Activated CD4-positive, alpha-beta T cell treated with anti-CD3 and anti-CD28 coated beads for 36 hours (primary cell): ENCODE measurements around the gene ALAS1. TPM values are rescaled to one million over a fixed set of nuclear protein-coding genes. Genes with fewer than 3 reads are reported as not detected.
A peak's percentile ranks its signal among the peaks of the same experiment; 100 is the strongest.

Experiments used
- ATAC-seq: fragments of 200-7000 bp; cut with Tn5 transposase; one replicate; pipeline ENCODE4 v1.10.0; 2021; ENCODE audit warnings: mild to moderate bottlenecking, moderate library complexity
- CTCF ChIA-PET: fragments of 350-600 bp; sonication (Branson Sonifier 250); formaldehyde crosslinking; loops from one replicate; lab custom pipeline; 2021; ENCODE audit warnings: antibody characterized with exemption; lab: Charles Lee
- POLR2A ChIA-PET: fragments of 350-600 bp; sonication (Branson Sonifier 250); formaldehyde crosslinking; loops from one replicate; lab custom pipeline; 2021; ENCODE audit warnings: antibody characterized with exemption, inconsistent platforms; lab: Charles Lee
- DNase-seq: peaks from one replicate; pipeline ENCODE4 v3.0.0-alpha.2; 2020
- H3K27ac Mint-ChIP-seq: one replicate; pipeline ENCODE4 v1.8.0; 2021; ENCODE audit warnings: mixed read lengths
- H3K27me3 Mint-ChIP-seq: one replicate; pipeline ENCODE4 v1.8.0; 2021; ENCODE audit warnings: mixed read lengths
- H3K36me3 Mint-ChIP-seq: one replicate; pipeline ENCODE4 v1.8.0; 2021; ENCODE audit warnings: low read depth, mixed read lengths
- H3K4me1 Mint-ChIP-seq: one replicate; pipeline ENCODE4 v1.8.0; 2021; ENCODE audit warnings: mixed read lengths
- H3K4me3 Mint-ChIP-seq: one replicate; pipeline ENCODE4 v1.8.0; 2021; ENCODE audit warnings: mild to moderate bottlenecking, moderate library complexity, mixed read lengths
- H3K9me3 Mint-ChIP-seq: one replicate; pipeline ENCODE4 v1.8.0; 2021; ENCODE audit warnings: low read depth, mixed read lengths
- intact Hi-C, 2 experiments: fragments of 100-400 bp; cut with DNase I in 1 of 2; cut with micrococcal nuclease in 1 of 2; formaldehyde crosslinking; loops; one replicate each; pipeline versions ENCODE4 v1.14.2 to v1.15.1; 2022 to 2024; cut with DNase I, micrococcal nuclease
- total RNA-seq, 2 experiments: library from RNA; stranded (reverse); gene quantifications; one replicate each; pipeline ENCODE4 v1.2.3, GENCODE V29; 2021

The ALAS1 gene
- total RNA-seq, 2 experiments from 2014 or later, result 52.8 to 68.7 TPM

- CTCF ChIA-PET, result interaction anchor here (0.9 to 12.5 kb wide), 3 partner anchors 8 to 30 kb away, joined by 3 to 120 read pairs (median 3); no protein-coding TSS in a partner anchor
- Mint-ChIP-seq H3K36me3 (peaks cover 65% of the 10 kb centered on the region), H3K4me1 (peaks cover 4% of the 10 kb centered on the region), H3K27me3 (no peaks in the 10 kb centered on the region), H3K27ac (no peak overlapping the region), H3K4me3 (no peak overlapping the region), H3K9me3 (no peaks in the 10 kb centered on the region)
- DNase-seq, result no peak
- POLR2A ChIA-PET, result interaction anchor here (0.5 kb wide), 1 partner anchor 16 kb away, joined by 3 read pairs; no protein-coding TSS in a partner anchor
- intact Hi-C loops, result no loop called here
- no peak for ATAC-seq
These were observed 13.4 kb downstream of the ALAS1 start for GRCh38 chr3:52211268-52211891.

- Mint-ChIP-seq H3K36me3 (peaks cover 59% of the 10 kb centered on the region), H3K9me3 (no peaks in the 10 kb centered on the region), H3K4me1 (peaks cover 21% of the 10 kb centered on the region), H3K27me3 (no peaks in the 10 kb centered on the region), H3K27ac (no peak overlapping the region), H3K4me3 (no peak overlapping the region)
- ATAC-seq, result no peak
- ChIA-PET CTCF (interaction anchor here (1.6 to 2.1 kb wide), 2 partner anchors 8 to 126 kb away, joined by 4 to 9 read pairs; no protein-coding TSS in a partner anchor), POLR2A (no interaction called here)
- DNase-seq, result no peak
- intact Hi-C loops, result no loop called here
These were observed 15.0 kb downstream of the ALAS1 start for GRCh38 chr3:52213005-52213404.

GRCh38 chr3:52213901-52214300 lies 15.9 kb downstream of the ALAS1 start:
- no peak overlapping the region for H3K27ac Mint-ChIP-seq
- no peak overlapping the region for H3K4me3 Mint-ChIP-seq
- ATAC-seq (no peak), DNase-seq (no peak)
- H3K36me3 Mint-ChIP-seq, result peaks cover 54% of the 10 kb centered on the region
- peaks cover 29% of the 10 kb centered on the region for H3K4me1 Mint-ChIP-seq
- CTCF ChIA-PET, result interaction anchor here (1.6 to 2.1 kb wide), 2 partner anchors 9 to 125 kb away, joined by 4 to 9 read pairs; no protein-coding TSS in a partner anchor
- H3K9me3 Mint-ChIP-seq, result no peaks in the 10 kb centered on the region
- POLR2A ChIA-PET, result no interaction called here
- no peaks in the 10 kb centered on the region for H3K27me3 Mint-ChIP-seq
- intact Hi-C loops, result no loop called here

DNA sequence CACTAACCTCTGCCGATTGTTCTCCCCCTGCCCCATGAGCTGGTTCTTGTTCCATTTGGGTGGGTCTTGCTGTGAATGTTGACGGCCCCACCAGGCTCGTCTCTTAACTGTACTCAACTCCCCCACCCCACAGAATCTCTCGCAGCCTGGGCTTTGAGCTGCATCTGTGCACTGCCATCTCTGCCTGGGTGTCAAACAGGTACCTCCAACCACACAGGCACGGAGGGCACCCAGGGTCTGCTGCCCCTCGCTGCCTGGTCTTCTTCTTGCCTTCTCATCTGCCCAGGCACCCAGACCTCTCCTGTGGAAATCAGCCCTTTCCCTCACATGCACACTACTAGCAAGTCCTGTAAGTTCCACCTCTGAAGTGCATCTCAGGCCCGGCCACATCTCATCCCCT lies 17.4 kb downstream of the ALAS1 start:
- no peak for ATAC-seq

DNA sequence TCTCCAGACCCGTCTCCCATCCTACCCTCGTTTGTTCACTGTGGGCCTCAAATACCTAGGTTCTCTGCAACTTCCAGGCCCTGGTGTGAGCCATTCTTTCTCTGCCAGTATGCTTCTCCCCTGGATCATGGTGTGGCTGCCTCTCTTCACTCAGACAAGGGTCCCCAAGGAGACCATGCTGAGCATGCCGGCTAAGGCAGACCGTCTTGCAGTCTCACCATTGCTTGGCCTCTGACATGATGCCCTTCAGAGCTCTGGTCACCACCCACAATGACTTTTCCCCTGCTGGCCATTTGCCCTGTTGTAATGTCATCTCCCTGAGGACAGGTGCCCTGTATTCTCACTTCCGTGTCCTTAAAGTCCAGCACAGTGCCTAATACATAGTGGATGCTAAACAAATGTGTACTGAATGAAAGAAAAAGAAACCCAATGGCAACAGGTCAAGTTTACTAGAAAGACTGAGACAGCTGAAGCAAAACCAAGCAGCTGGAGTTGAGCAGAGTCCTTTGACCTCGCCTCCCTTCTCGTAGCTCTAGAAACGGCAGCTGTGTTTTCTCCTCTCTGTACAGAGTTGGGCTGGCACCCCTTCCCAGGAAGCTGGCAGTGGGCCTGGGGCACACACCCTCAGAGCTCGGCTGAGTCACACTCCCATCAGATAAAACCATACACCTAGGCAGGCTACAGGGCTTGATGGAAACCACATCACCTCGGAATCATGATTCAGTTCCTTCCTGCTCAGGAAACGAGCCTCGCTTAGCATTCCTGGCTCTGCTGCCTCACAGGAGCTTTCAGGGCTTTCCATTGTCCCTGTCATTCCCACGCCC lies 18.8 kb downstream of the ALAS1 start:
- POLR2A ChIA-PET, result interaction anchor here (1.0 kb wide), 1 partner anchor 14 kb away, joined by 3 read pairs; no protein-coding TSS in a partner anchor
- peaks cover 48% of the 10 kb centered on the region for H3K4me1 Mint-ChIP-seq
- intact Hi-C loops, result no loop called here
- peaks cover 40% of the 10 kb centered on the region for H3K36me3 Mint-ChIP-seq
- H3K4me3 Mint-ChIP-seq, result peak overlapping the region; percentile 21
- H3K27me3 Mint-ChIP-seq, result no peaks in the 10 kb centered on the region
- no peaks in the 10 kb centered on the region for H3K9me3 Mint-ChIP-seq
- peak; percentile 66 for DNase-seq
- H3K27ac Mint-ChIP-seq, result peak overlapping the region; percentile 85
- peak; percentile 68 for ATAC-seq
- CTCF ChIA-PET, result interaction anchor here (0.6 to 11.1 kb wide), 14 partner anchors 9 to 310 kb away, joined by 3 to 191 read pairs (median 4); partner anchors contain the start of gene TLR9

More for the DNA sequence above, 17.4 kb downstream of the ALAS1 start:
- DNase-seq, result no peak
- Mint-ChIP-seq H3K4me1 (peaks cover 36% of the 10 kb centered on the region), H3K36me3 (peaks cover 43% of the 10 kb centered on the region), H3K4me3 (no peak overlapping the region), H3K27ac (peak overlapping the region; percentile 13), H3K27me3 (no peaks in the 10 kb centered on the region), H3K9me3 (no peaks in the 10 kb centered on the region)
- intact Hi-C loops, result no loop called here
- POLR2A ChIA-PET, result interaction anchor here (0.5 kb wide), 1 partner anchor 15 kb away, joined by 3 read pairs; no protein-coding TSS in a partner anchor
- CTCF ChIA-PET, result interaction anchor here (0.6 to 11.1 kb wide), 2 partner anchors 21 to 123 kb away, joined by 3 to 191 read pairs; no protein-coding TSS in a partner anchor

DNA sequence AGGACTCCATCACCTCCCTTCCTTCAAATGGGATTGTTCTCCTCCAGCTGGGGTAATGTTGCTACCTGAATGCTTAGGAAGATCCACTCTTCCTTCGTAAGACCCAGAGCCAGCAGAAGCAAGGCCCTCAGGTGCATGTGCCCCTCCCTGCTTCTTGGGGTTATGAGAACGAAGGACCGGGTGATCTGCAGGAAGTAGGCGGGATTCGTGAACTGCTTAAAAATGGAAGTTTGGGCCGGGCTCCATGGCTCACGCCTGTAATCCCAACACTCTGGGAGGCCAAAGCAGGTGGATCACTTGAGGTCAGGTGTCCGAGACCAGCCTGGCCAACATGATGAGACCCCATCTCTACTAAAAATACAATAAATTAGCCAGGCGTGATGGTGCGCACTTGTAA lies 19.4 kb downstream of the ALAS1 start:
- Mint-ChIP-seq H3K4me1 (peaks cover 54% of the 10 kb centered on the region), H3K27ac (peak overlapping the region; percentile 85), H3K27me3 (no peaks in the 10 kb centered on the region), H3K9me3 (no peaks in the 10 kb centered on the region), H3K4me3 (peak overlapping the region; percentile 21), H3K36me3 (peaks cover 34% of the 10 kb centered on the region)
- ChIA-PET POLR2A (no interaction called here), CTCF (interaction anchor here (0.8 to 11.1 kb wide), 13 partner anchors 8 to 195 kb away, joined by 3 to 191 read pairs (median 4); partner anchors contain the start of gene TLR9)
- intact Hi-C loops, result no loop called here
- no peak for DNase-seq
- peak; percentile 15 for ATAC-seq

DNA sequence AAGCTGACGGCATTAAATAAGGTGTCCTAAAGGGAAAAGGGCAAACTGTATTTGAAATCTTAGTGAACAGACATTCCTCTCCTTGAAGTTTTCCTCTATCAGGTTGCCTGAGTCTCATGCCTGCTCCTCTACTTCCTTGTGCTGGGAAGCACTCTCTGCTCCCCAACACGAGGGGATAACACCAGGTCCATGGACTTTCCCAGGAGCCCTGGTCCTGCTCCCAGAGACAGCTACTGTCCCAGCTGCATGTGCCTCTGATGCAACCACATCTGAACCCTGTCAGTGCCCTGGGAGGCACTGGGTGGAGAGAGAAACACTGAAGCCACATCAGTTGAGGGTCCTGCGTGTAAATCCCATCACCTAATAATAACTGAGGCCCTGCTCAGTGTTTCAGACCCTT lies 20.1 kb downstream of the ALAS1 start:
- H3K9me3 Mint-ChIP-seq, result no peaks in the 10 kb centered on the region
- H3K27ac Mint-ChIP-seq, result peak overlapping the region; percentile 85
- CTCF ChIA-PET, result interaction anchor here (1.2 to 11.1 kb wide), 8 partner anchors 12 to 137 kb away, joined by 3 to 191 read pairs (median 4); partner anchors contain the start of gene TWF2
- no peak overlapping the region for H3K4me3 Mint-ChIP-seq
- H3K27me3 Mint-ChIP-seq, result no peaks in the 10 kb centered on the region
- H3K4me1 Mint-ChIP-seq, result peaks cover 61% of the 10 kb centered on the region
- DNase-seq (peak; percentile 12), ATAC-seq (no peak)
- POLR2A ChIA-PET, result interaction anchor here (0.6 kb wide), 1 partner anchor 16 kb away, joined by 3 read pairs; no protein-coding TSS in a partner anchor
- peaks cover 28% of the 10 kb centered on the region for H3K36me3 Mint-ChIP-seq
- intact Hi-C loops, result no loop called here

DNA sequence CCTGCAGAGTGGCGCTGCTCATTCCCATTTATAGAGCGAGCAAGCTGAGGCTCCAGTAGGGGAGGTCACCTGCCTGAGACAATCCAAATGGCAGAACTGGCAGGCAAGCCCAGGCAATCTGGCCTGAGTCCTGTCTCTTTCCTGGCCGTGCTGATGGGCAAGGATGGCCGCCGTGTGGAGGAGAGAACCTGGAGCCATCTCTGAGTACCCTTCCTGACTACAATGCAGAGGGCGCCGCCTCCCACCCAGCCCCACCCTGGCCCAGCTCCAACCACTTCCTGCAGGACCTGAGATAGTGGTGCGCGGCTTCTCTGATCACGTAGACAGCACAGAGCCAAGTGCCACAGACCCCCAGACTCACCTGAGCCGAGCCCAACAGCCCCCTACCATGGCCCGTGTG lies 20.5 kb downstream of the ALAS1 start:
- ATAC-seq (no peak), DNase-seq (peak; percentile 65)
- ChIA-PET POLR2A (interaction anchor here (0.6 kb wide), 1 partner anchor 17 kb away, joined by 3 read pairs; no protein-coding TSS in a partner anchor), CTCF (interaction anchor here (1.2 to 11.1 kb wide), 6 partner anchors 12 to 120 kb away, joined by 3 to 191 read pairs (median 42); partner anchors contain the start of gene TWF2)
- Mint-ChIP-seq H3K4me3 (no peak overlapping the region), H3K27ac (peak overlapping the region; percentile 85), H3K9me3 (no peaks in the 10 kb centered on the region), H3K36me3 (peaks cover 26% of the 10 kb centered on the region), H3K27me3 (no peaks in the 10 kb centered on the region), H3K4me1 (peaks cover 65% of the 10 kb centered on the region)
- intact Hi-C loops, result no loop called here

DNA sequence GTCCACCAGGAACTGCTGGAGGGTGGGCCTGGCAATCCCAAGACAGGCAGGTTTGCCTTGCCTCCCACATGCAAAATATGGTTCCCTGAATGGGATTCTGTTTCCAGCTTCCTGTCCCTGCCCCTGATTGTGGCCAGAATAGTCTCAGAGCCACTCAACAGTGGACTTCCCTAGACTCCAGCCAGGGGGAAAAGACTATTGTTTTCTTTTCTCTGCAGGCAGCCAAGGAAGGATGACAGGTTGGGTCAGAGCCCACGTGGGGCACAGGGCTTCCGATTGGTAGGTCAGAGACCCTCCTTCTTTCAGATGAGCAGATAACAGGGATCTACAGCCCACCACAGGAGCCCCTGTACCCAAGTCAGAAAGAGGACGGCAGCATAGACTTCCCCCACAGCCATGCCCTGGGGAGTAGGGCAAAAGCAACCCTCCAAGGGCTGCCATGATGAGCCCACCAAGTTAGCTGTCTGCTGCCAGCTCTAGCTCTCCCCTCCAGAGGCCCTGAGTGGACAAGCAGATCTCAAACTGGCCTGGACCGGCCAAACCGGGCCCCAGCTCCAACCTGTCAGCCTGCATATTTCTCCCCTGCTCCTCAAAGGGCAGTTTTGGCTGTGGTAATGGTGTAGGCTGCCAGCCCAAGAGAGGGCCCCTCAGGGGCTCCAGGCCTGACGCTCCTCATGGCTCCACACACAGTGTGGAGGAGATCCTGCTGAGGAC lies 21.1 kb downstream of the ALAS1 start:
- DNase-seq (peak; percentile 7), ATAC-seq (no peak)
- ChIA-PET POLR2A (interaction anchor here (0.6 kb wide), 2 partner anchors 60 to 131 kb away, joined by 3 read pairs; no protein-coding TSS in a partner anchor), CTCF (interaction anchor here (0.5 to 11.1 kb wide), 16 partner anchors 13 to 959 kb away, joined by 3 to 191 read pairs (median 6); partner anchors contain the start of genes DUSP7, POC1A, TWF2 and WDR82)
- Mint-ChIP-seq H3K27me3 (no peaks in the 10 kb centered on the region), H3K27ac (peak overlapping the region; percentile 72), H3K36me3 (peaks cover 20% of the 10 kb centered on the region), H3K4me3 (no peak overlapping the region), H3K9me3 (no peaks in the 10 kb centered on the region), H3K4me1 (peaks cover 71% of the 10 kb centered on the region)
- intact Hi-C loops, result no loop called here

- peaks cover 9% of the 10 kb centered on the region for H3K36me3 Mint-ChIP-seq
- intact Hi-C loops, result loop anchor here (1.0 to 10.0 kb wide), 7 partner anchors 58 to 227 kb away; partner anchors contain the start of genes SEMA3G (in 2 of the 2), GLYCTK (in 1 of the 2), RPL29 (in 1 of the 2) and WDR82 (in 1 of the 2)
- ChIA-PET POLR2A (interaction anchor here (1.0 to 1.2 kb wide), 2 partner anchors 32 to 59 kb away, joined by 3 to 4 read pairs; no protein-coding TSS in a partner anchor), CTCF (interaction anchor here (0.6 to 11.1 kb wide), 34 partner anchors 9 to 960 kb away, joined by 3 to 191 read pairs (median 4); partner anchors contain the start of genes DNAH1, GLYCTK, POC1A and PPM1M)
- H3K27me3 Mint-ChIP-seq, result no peaks in the 10 kb centered on the region
- H3K9me3 Mint-ChIP-seq, result no peaks in the 10 kb centered on the region
- ATAC-seq (peak; percentile 78), DNase-seq (peak; percentile 95)
- H3K4me3 Mint-ChIP-seq, result no peak overlapping the region
- H3K4me1 Mint-ChIP-seq, result peaks cover 83% of the 10 kb centered on the region
- H3K27ac Mint-ChIP-seq, result peak overlapping the region; percentile 29
These were observed 22.5 kb downstream of the ALAS1 start for GRCh38 chr3:52220380-52221026.
